Measurements from ENCODE around the gene NEMP2.
A peak's percentile ranks its signal among the peaks of the same experiment; 100 is the strongest.

The NEMP2 gene, protein sequence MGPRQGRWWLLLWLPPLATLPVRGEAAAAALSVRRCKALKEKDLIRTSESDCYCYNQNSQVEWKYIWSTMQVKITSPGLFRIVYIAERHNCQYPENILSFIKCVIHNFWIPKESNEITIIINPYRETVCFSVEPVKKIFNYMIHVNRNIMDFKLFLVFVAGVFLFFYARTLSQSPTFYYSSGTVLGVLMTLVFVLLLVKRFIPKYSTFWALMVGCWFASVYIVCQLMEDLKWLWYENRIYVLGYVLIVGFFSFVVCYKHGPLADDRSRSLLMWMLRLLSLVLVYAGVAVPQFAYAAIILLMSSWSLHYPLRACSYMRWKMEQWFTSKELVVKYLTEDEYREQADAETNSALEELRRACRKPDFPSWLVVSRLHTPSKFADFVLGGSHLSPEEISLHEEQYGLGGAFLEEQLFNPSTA

DNA sequence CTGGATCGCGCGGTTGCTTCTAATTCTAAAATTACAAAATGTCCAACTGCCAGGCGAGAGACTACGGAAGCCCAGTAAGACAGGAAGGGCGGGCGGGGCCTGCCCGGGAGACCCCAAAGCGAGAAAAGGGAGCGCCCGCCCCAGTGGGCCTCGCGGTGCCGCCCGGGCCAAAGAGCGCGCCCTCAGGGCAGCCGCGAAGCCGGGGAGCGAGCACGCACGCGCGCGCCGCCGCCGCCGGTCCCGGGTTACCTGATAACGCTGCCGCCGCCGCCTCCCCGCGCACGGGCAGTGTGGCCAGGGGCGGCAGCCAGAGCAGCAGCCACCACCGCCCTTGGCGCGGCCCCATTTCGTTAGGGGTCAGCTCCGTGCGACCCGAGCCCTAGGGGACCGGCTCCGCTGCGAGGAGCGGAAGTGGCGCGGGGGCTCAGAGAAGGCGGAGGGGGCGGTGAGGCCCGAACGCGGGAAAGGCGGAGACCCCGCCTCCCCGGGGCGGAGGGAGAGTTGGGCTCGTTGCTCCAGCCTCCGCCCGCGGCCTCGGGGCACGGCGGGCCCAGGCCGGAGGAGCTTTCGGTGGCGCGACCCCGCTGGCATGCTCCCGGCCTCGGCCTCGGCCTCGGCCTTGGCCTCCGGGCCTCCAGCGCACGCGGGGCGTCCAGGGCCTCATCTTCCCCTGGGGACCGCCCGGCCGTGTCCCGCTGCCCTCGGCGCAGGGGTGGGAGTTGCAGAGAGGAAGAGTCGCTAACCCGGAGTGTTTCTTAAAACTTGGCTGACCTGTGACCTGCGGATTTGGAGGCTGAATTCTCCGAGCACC lies at the start of gene NEMP2:
Gene NEMP2 (minus strand): TSS at position 413 of the 811 bp plus-strand sequence. CDS start 67 bp downstream, at position 346.
- DNase-seq: peak; percentile 78 to 97 (median 92)

DNA sequence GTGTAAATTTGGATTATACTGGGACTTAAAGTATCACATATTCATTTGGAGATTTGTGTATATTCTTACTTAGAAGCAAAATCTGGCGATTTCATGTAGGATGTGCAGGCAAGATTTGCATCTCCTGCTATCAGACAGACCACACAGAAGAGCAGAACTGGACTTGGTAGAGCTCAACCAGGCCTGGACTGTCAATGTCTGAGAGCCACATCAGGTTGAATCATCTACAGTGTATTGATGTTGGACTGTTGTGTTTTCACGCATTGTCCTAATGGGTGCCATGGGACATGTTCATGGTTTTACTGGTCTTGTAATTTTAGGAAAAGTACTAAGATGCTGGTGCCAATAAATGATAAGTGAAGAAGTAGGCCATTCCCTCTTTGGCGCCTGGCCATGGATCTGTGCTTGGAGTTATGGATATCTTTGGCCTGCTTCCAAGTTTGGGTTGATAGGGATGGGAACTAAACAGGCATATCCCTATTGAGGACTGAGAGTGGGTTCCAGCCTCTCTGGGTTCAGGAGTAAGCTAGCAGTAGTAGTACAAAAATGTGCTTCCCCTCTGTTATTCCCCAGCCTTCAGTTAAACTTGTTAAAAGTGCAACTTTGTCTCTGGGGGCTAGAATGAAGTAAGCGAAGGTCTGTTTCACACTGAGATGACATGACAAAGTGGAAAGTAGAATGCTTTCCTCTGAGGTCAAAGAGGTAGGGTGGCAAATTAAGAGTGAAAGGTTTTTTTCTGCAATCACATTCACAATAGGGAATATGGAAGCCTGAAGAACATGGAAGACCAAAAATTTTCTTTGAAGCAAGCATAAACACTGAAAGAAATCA lies 49.2 kb upstream of the NEMP2 start:
- peak in 1 of 3 experiments; percentile 4 for DNase-seq

DNA sequence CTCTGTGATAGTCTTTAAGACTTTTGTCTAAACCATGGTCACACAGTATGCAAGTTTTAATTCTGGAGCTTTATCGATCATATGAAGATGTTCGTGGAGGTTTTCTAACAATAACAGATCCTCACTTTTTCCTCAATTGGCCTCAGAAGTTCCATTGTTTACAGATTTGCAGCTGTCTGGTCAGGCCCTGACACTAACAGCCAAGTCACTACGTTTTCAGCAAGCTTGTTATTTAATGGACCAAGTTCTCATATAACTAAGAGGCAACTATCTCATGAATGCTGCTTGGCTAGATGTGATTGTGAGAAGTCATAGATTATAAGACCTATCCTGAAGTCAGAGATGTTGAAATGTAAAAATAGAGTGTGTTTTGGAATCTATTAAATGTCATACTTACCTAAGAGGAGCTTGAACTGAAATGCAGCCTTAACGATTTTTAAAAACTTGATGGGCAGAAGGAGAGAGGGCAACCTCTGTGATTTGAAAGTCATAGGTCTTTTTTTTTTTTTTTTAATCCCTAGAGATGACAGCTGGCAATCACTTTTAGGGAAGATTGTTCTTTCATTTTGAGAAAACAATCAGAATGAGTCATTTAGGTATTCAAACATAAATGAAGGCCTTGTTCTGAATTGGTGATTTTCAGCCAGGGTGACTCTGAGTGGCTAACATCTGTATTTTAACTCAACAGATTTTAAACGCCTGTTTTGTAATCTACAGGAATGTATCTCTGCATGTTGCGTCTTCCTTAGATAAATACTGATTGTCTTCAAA lies 48.4 kb upstream of the NEMP2 start:
- no peak for DNase-seq

DNA sequence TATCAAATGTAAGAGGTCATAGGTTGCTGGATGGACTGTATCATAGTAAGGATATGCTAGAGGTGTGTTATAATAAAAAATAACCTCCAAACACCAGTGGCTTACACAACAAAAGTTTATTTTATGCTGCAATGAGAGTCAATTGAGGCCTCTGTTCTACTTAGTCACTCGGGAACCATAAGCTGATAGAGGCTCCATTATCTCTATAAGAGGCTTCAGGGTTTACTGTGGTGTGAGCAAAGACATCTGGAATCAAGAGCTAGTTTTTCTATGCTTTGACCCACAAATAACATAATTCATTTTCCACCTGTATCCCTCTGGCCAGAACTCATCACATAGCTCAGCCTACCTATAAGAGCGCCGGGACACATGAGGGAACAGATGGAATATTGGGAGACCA lies 47.5 kb upstream of the NEMP2 start:
- DNase-seq: no peak

DNA sequence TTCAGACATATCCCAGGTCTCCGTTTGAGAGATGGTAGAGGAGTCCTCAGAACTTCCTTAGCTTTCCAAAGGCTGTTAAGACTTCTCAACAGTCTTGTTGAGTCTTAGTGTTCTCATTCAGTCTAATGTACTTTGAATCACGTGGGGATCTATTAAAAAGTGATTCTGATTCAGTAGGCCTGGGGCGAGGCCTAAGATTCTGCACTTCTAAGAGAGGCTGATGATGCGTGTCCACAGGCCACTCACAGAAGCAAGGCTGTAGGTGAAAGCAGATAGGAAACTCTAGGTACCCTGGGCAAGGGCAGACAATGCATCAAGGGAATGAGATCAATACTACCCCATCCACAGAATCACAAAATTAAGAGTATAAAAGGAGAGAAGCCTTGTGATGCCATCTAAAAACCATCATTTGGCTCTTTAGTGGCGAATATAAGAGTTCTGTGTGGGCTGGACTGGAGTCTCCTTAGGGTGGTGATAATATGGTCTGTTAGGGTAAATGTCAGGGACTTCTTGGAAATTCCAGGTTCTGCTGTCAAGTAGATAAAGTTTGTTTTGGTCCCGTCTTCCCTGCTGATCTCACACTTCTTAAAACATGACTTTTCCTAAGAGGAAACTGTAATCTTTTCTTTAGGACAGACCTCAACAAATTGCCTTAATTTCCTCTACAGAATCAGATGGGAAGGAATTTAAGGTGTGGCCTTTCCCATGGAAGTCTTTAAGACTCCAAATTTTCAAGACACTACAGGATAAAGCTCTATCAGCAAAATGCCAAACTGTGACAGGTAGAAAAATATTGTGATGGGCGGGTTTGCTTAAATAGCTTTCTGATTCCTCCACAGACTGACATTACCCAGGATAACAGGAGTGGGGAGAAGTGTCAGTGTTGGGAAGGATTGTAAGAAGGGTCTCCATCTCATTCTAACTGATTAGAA lies 45.7 kb upstream of the NEMP2 start:
- DNase-seq: no peak

DNA sequence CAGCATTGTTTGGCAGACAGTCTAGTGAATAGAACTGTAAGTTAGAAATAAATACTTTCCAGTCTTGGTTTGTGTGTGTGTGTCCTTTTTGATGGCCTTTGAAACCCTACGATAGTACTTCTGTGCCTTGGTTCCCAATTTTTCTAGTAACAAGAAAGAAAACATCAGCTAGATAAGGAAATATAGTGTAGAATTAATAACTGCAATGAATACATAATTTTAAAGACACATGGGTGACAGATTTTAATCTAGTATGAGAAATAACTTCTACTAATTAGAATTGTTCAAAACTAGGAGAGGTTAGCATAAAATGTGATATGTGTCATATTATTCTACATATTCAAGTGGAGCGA lies 44.5 kb upstream of the NEMP2 start:
- no peak for DNase-seq

DNA sequence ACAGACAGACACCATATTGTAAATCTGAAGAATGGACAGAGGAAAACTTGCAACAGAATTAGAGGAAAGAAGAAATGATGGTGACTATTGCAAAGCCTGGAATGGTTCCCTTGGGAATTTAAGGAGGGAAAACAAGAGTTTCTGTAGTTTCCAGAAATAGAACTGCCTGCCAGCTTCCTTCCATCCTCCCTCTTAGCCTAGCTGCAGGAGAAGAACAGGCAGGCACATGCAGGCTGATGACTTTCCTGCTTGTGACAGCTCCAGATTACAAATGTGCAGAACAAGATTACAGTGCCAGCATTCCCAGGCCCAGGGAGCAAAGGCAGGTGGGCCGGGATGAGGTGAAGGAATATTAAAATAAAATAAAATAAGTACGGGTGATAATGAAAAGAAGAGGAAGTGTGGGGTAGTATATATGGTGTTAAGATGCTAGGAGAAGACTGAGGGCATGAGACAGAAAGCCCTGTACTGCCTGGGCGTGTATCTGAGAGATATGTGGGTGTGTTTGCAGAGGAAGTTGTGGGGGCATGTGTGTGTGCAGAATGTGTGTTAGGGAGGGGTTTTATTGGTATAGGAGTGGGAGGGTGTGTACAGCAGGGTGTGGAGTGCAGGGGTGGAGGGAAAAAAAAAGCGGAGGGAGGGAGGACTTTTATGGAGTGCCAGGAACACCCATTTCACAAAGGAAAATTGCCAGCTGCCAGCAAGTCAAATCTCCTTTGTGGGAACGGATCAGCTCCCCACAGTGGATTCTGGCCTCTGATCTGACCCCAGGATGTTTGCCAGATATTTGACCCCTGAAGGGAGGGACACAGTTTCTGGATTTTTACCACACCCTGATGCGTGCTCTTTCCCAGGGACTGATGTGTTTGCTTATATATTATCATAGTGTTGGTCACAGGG lies 43.9 kb upstream of the NEMP2 start:
- DNase-seq: peak; percentile 31 to 77 (median 57)

DNA sequence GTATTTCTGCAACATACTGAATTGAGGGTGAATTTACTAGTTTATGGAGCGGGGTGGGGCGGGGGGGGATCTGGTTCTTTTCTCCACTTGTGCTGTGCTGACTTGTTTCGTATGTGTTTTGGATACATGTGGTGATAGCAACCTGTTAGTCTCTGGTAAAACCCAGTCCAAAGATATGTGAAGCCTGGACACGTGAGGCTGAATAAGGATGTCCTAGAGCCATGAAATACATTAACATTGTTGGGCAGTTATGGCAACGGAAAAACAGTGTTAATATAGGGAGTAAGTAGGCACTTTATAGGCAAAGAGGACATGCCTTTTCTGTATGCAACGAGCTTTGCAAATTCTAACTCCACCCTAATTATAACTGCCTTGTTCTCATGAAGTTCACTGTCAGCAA lies 42.1 kb upstream of the NEMP2 start:
- no peak for DNase-seq

DNA sequence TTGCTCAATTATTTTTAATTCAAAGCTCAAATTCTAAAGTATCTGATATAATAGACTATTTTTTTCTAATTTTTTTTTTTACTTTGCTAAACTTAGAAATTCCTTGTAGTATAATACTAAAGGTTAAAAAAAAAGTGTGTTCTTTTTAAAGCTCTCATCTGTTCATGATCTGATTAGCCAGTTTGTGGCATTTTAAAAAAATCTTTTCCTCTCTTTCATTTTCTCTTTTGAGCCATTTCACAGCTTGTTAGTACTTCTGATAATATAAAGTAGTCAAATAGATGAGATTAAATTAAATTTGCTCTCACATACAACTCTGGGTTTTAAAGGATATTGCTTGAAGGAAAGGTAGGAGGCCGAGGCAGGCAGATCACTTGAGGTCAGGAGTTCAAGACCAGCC lies 40.7 kb upstream of the NEMP2 start:
- no peak for DNase-seq

DNA sequence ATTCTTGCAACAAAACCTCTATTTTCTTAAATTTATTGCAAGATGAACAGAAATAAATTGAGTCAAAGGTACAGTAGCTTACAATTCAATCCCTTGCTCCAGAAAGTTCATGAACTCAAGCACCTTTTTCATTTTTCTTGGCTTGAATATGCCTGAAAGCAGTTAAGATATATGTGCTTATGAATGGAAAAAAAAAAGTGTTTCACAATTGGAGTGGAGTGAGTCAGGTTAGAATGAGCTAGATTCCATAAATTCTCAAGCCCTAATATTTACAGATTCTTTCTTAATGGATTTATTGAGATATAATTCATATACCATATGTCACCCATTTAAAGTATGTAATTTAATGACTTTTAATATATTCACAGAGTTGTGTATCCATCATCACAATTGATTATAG lies 39.6 kb upstream of the NEMP2 start:
- no peak for DNase-seq

DNA sequence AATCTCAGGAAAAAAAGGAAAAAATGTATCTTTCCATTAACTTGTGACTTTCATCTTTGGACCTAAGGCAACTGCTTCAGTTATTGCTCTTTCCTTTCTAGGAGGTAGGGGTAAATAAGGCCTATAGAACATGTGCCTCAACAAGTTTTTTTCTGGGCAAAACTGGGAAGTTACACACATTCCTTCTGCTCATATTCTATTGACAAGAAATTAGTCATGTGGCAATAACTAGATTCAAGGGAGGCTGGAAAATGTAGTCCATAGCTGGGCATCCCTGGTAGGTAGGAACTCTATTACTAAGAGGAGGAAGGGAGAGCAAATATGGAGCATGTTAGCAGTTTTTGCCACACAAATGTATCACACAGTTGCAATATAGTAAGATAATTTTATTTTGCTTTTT lies 37.7 kb upstream of the NEMP2 start:
- no peak for DNase-seq

DNA sequence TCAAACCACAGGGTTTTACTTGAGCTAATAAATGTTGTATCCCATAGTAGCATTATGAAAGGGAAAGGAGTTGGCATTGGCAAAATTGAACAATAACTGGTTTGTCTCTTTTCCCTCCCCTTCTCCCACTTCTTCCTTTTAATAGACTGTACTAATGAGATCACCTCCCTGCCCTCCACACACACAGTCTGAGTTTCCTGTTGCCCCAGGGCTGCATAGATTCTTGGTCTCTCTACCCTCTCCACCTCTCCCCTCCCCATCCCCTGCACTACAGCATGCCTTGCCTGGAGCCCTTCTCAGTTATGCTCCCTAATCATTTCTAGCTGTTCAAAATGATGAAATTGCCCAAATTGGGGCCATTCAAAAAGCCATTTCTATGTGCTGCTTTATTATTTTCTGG lies 37.2 kb upstream of the NEMP2 start:
- DNase-seq: peak in 1 of 3 experiments; percentile 5

DNA sequence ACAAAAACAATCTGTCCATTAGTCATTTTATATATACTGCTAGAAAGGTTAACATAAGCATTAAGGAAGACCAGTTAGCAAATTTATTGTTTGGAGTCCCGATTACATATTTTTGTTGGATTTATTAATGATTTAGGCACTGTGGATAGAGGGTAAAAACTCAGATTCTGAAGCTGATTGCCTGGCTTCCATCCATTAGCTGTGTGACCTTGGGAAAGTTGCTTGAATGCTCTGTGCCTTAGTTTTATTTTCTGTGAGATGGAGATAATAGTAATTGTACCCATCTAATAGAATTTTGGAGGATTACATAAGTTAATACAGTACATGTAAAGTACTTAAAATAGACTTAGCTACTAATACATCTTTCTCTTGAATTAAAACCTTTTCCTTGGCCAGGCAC lies 36.3 kb upstream of the NEMP2 start:
- no peak for DNase-seq

DNA sequence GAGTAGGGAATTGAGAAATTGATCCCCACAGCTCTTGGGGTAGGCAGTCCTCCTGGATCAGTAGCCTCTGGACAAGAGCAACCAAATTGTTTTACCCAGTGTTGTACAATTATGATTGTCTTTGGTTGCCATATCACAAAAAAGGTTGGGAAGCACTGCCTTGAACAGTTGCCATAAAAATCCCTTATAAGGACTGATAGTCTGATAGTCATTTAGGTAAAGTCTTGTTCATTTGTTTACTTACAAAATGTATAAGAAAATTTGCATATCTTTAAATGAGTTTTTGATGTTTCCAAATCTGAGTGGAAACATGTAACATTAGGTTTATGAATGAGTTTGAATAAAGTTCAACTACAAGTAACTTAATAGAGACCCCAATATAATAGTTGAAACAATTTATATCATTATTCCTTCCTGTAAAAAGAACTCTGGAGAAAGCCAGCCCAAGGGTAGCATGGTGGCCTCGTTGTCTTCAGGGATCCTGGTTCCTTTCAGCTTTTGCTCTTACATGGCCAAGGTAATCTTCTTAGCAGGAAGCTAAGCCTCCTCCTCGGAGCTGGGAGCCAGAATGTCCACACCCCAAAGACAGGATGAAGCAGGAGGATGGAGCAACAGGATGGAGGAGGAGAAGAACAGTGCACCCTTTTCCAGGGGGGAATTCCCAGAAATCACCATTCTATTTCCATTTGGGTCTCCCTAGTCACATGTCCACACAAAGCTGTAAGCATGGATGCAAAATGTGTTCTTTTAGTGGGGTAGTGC lies 35.7 kb upstream of the NEMP2 start:
- no peak for DNase-seq

DNA sequence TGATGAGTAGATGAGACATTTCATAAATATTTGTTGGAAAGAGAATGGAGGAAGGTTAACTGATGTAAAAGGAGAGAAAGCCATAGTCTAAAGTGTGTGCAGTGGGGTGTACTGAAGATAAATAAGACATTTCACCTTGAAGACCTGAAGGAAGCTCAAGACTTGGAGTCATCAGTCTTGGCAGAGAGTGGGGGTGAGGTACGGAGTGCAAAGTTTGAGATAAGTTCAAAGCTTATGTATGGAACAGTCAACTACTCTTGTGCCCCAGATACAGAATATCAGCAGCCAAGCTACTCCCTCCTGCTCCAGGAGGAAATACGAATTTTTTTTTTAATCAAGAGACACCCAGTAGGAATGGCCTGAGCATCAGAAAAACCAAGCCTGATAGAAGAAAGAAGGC lies 30.3 kb upstream of the NEMP2 start:
- DNase-seq: no peak

DNA sequence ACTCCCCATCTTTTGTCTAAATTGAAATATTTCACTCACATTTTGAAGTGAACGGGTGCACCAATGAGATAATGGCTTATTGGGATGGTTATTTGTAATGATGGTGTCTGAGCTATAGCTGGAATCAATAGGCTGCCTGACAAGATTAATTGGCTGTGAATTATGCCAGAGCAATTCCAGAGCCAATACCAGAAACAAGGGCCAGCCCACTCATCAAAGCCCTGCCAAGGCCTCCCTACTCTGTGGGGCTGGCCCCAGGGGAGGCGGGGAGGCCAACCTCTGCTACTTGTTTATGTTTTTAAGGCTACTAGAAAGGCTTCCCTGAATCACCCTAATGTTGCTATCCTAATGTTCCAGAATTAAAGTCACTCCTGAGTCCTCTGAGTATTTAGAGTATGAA lies 29.1 kb upstream of the NEMP2 start:
- DNase-seq: no peak

DNA sequence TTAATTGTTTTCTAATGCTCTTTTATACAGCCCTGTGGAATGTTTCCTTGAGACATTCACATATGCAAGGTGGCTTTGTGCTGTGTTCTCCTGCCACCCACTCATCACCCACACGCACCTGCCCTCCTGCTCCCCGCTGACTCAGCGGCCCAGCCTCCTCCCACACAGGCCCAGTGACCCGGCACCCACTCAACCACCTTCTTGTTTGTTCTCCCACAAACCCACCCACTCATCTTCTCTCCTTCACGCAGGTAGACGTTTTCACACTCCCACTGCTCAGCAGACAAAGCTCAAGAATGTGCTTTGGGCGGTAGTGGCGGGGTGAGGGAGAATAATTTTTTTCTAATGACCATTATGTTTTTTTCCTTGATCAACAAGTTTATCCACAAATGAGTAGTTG lies 28.6 kb upstream of the NEMP2 start:
- DNase-seq: no peak

DNA sequence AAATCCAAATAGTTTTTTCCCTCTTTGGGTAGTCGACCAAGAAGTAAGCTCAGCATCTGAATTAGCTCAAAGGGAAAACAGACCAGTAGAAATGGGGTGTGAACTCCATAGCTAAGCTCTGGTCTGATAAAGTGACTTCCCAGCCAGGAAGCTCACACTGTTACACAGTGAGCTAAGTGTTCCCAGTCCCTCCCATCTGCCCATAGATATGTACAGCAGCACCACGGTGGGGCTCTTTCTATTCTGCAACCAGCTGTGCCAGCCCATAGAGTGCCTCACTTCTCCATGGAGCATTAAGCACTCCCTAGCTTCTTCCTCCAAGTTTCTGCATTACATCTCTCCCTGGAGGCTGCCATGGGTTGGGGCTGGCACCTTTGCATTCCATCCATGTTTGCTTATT lies 27.6 kb upstream of the NEMP2 start:
- peak in 1 of 3 experiments; percentile 12 for DNase-seq

DNA sequence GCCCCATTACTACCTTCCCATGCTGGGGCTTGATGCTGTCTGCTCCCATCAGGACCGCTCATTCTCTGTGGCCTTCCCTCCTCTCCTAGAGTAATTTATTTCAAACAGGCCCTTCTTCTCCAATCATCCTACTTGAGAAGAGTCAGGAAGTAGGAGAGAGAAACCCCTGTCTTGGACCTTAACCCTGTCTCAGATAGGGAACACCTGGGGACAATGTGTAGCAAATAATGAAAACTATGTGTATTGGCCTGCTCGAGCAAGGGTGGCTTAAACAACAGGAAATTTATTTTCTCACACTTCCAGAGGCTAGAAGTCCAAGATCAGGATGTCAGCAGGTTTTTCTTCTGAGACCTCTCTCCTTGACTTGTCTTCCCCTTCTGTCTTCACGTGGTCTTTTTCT lies 26.6 kb upstream of the NEMP2 start:
- DNase-seq: no peak

All from NCI-H1417 (cell line).